ENCODE results near the gene KCNA2. TPM values are rescaled to one million over a fixed set of nuclear protein-coding genes. Genes with fewer than 3 reads are reported as not detected.

Gene KCNA2
- total and polyA plus RNA-seq, 2 of the 4 experiments (the other 2 are of a cell fraction): not detected

- Histone ChIP-seq H3K9ac (ENCODE audit: low read depth, low read length) (no peak overlapping the region), H3K4me2 (ENCODE audit: low read depth, low read length) (no peak overlapping the region), H2AK5ac (ENCODE audit: low read depth, low read length) (no peak overlapping the region), H4K5ac (ENCODE audit: low read depth, low read length) (no peak overlapping the region), H3K18ac (ENCODE audit: low read depth, low read length) (no peak overlapping the region), H3K79me1 (ENCODE audit: low read depth in 1 of 2, low read length in 2 of 2) (no peaks in the 10 kb centered on the region), H2BK5ac (ENCODE audit: low read depth, low read length, poor library complexity, severe bottlenecking) (no peak overlapping the region), H3K23ac (ENCODE audit: low read depth, low read length) (no peak overlapping the region), H3K27ac (ENCODE audit: insufficient read depth, low read length) (no peak overlapping the region), H4K8ac (ENCODE audit: low read depth in 2 of 2, low read length in 2 of 2) (no peak overlapping the region), H4K91ac (ENCODE audit: insufficient read depth, low read depth, low read length) (no peak overlapping the region), H4K20me1 (ENCODE audit: insufficient read depth, low read length) (no peaks in the 10 kb centered on the region), H3K27me3 (ENCODE audit: control insufficient read depth, insufficient read depth, low read length) (peaks cover 3% of the 10 kb centered on the region; the same call in 1 of the 2 replicates), H3K4me3 (ENCODE audit: insufficient read depth, low read depth, low read length) (no peak overlapping the region), H2BK20ac (ENCODE audit: low read depth, low read length) (no peak overlapping the region), H3K56ac (ENCODE audit: extremely low read depth, insufficient read depth, low read length) (no peak overlapping the region), H3K4ac (ENCODE audit: low read depth, low read length) (no peak overlapping the region), H2BK15ac (ENCODE audit: low read depth, low read length) (no peak overlapping the region), H2BK120ac (ENCODE audit: low read depth, low read length) (no peak overlapping the region), H3K14ac (replicated peaks; ENCODE audit: low read depth, low read length) (no peak overlapping the region), H2AK9ac (replicated peaks; ENCODE audit: low read depth, low read length, poor library complexity) (no peak overlapping the region), H3K9me1 (ENCODE audit: insufficient read depth, low read length) (no peaks in the 10 kb centered on the region), H3K4me1 (ENCODE audit: control insufficient read depth, insufficient read depth, low read length) (no peaks in the 10 kb centered on the region), H3K36me3 (ENCODE audit: control insufficient read depth, insufficient read depth, low read length) (no peaks in the 10 kb centered on the region), H3K9me3 (ENCODE audit: control insufficient read depth, insufficient read depth, low read length) (no peaks in the 10 kb centered on the region), H2AFZ (replicated peaks; ENCODE audit: low read length, poor library complexity) (no peak overlapping the region)
- in situ Hi-C loops (cut with MboI; ENCODE audit: low sequenced_read_pairs): no loop called here
- BruUV-seq (replicated peaks): no TSS peak
- no peak for TF ChIP-seq MXI1 (IDR thresholded peaks at IDR 0.05; ENCODE audit: borderline replicate concordance, low read depth, low read length)
- CTCF ChIA-PET: no interaction called here
- dilution Hi-C loops (cut with HindIII; ENCODE audit: low sequenced_read_pairs, unreplicated experiment): no loop called here
- ATAC-seq (ENCODE audit: low read depth) (no peak), DNase-seq (no peak)
- POLR2A ChIA-PET (ENCODE audit: unreplicated experiment): no interaction called here
- intact Hi-C loops (cut with micrococcal nuclease): no loop called here
- 0% methylated on average over 1 of the region's 3 CpGs; no CpG with 5 or more reads in 1 of the 2 experiments for WGBS, 2 experiments (ENCODE audit: extremely low coverage in 2 of 2, insufficient read length in 1 of 2)
These were observed 26.7 kb downstream of the KCNA2 start for GRCh38 chr1:110579460-110579859.

All from IMR-90 (cell line).